ENCODE data around the gene RTCA. TPM values are rescaled to one million over a fixed set of nuclear protein-coding genes. Genes with fewer than 3 reads are reported as not detected.

Gene RTCA
- total RNA-seq, 1 donor from 2014 or later, result 29.6 TPM

- Mint-ChIP-seq H3K4me1 (no peaks in the 10 kb centered on the region), H3K27me3 (ENCODE audit: low read depth) (no peaks in the 10 kb centered on the region), H3K4me3 (no peak overlapping the region), H3K27ac (ENCODE audit: unreplicated experiment) (no peak overlapping the region), H3K9me3 (no peaks in the 10 kb centered on the region), H3K36me3 (ENCODE audit: low read depth) (peaks cover 5% of the 10 kb centered on the region)
- TF ChIP-seq CTCF (conservative IDR thresholded peaks at IDR 0.05), result no peak
- no peak for DNase-seq (ENCODE audit: low read depth, low spot score)
Observed at GRCh38 chr1:100300691-100301090, 34.7 kb downstream of the RTCA start.

- no peak for TF ChIP-seq CTCF (conservative IDR thresholded peaks at IDR 0.05)
- no peak overlapping the region for H3K27ac Mint-ChIP-seq (ENCODE audit: unreplicated experiment)
Observed at GRCh38 chr1:100302739-100303138, 36.7 kb downstream of the RTCA start.

GRCh38 chr1:100304227-100304626 is 38.2 kb downstream of the RTCA start:
- H3K36me3 Mint-ChIP-seq (ENCODE audit: low read depth), result no peaks in the 10 kb centered on the region
- H3K4me1 Mint-ChIP-seq, result no peaks in the 10 kb centered on the region
- no peak overlapping the region for H3K4me3 Mint-ChIP-seq
- H3K27ac Mint-ChIP-seq (ENCODE audit: unreplicated experiment), result no peak overlapping the region
- peaks cover 4% of the 10 kb centered on the region for H3K9me3 Mint-ChIP-seq
- no peak for DNase-seq (ENCODE audit: low read depth, low spot score)
- no peaks in the 10 kb centered on the region for H3K27me3 Mint-ChIP-seq (ENCODE audit: low read depth)
- TF ChIP-seq CTCF (conservative IDR thresholded peaks at IDR 0.05), result no peak

More at GRCh38 chr1:100302739-100303138, 36.7 kb downstream of the RTCA start:
- no peaks in the 10 kb centered on the region for H3K36me3 Mint-ChIP-seq (ENCODE audit: low read depth)
- no peaks in the 10 kb centered on the region for H3K27me3 Mint-ChIP-seq (ENCODE audit: low read depth)
- H3K9me3 Mint-ChIP-seq, result peaks cover 2% of the 10 kb centered on the region
- no peak overlapping the region for H3K4me3 Mint-ChIP-seq
- H3K4me1 Mint-ChIP-seq, result no peaks in the 10 kb centered on the region
- DNase-seq (ENCODE audit: low read depth, low spot score), result no peak

- Mint-ChIP-seq H3K9me3 (peaks cover 4% of the 10 kb centered on the region), H3K4me3 (no peak overlapping the region), H3K27me3 (ENCODE audit: low read depth) (no peaks in the 10 kb centered on the region), H3K27ac (ENCODE audit: unreplicated experiment) (no peak overlapping the region), H3K36me3 (ENCODE audit: low read depth) (no peaks in the 10 kb centered on the region), H3K4me1 (no peaks in the 10 kb centered on the region)
- no peak for TF ChIP-seq CTCF (conservative IDR thresholded peaks at IDR 0.05)
- DNase-seq (ENCODE audit: low read depth, low spot score), result no peak
Observed at GRCh38 chr1:100304921-100305320, 38.9 kb downstream of the RTCA start.

- no peak overlapping the region for H3K4me3 Mint-ChIP-seq
- H3K4me1 Mint-ChIP-seq, result no peaks in the 10 kb centered on the region
- no peak for DNase-seq (ENCODE audit: low read depth, low spot score)
- peaks cover 4% of the 10 kb centered on the region for H3K9me3 Mint-ChIP-seq
- H3K36me3 Mint-ChIP-seq (ENCODE audit: low read depth), result no peaks in the 10 kb centered on the region
- no peaks in the 10 kb centered on the region for H3K27me3 Mint-ChIP-seq (ENCODE audit: low read depth)
- no peak overlapping the region for H3K27ac Mint-ChIP-seq (ENCODE audit: unreplicated experiment)
- TF ChIP-seq CTCF (conservative IDR thresholded peaks at IDR 0.05), result no peak
Observed at GRCh38 chr1:100305954-100306353, 39.9 kb downstream of the RTCA start.
